Astrocyte (in vitro differentiated cells and primary cell): ENCODE measurements around the gene CTTNBP2.

Experiments used
- CTCF ChIP-seq: IDR thresholded peaks from 2 replicates; pipeline ENCODE4 v1.5.1; 2011; ENCODE audit warnings: low read depth, mild to moderate bottlenecking, inconsistent platforms, low read length, moderate library complexity; ENCODE audit not compliant: insufficient read depth
- EZH2 ChIP-seq: IDR thresholded peaks from 2 replicates; pipeline ENCODE4 v1.6.1; 2012; ENCODE audit warnings: mild to moderate bottlenecking, low read length, inconsistent platforms; ENCODE audit not compliant: insufficient read depth

- TF ChIP-seq CTCF (no peak), EZH2 (no peak)
Measured at GRCh38 chr7:117669818-117670217, 203.4 kb downstream of the CTTNBP2 start.
